HG02798 (cell line): Measurements from ENCODE around the gene VPS13D.
"Not testable (repeated sequence)": the region's sequence is repeated elsewhere in the genome, so short reads cannot be mapped to it uniquely, and the experiment has no call there.

ENCODE experiments used
- ATAC-seq: cut with Tn5 transposase; IDR thresholded peaks from one replicate; pipeline ENCODE4 v1.9.1; 2021; ENCODE audit warnings: mild to moderate bottlenecking; ENCODE audit not compliant: unreplicated experiment, poor library complexity

The VPS13D gene

GRCh38 chr1:12456979-12457378 lies 227.1 kb downstream of the VPS13D start:
- ATAC-seq = no peak

- ATAC-seq = no peak
These were observed 227.9 kb downstream of the VPS13D start for GRCh38 chr1:12457771-12458170.

DNA sequence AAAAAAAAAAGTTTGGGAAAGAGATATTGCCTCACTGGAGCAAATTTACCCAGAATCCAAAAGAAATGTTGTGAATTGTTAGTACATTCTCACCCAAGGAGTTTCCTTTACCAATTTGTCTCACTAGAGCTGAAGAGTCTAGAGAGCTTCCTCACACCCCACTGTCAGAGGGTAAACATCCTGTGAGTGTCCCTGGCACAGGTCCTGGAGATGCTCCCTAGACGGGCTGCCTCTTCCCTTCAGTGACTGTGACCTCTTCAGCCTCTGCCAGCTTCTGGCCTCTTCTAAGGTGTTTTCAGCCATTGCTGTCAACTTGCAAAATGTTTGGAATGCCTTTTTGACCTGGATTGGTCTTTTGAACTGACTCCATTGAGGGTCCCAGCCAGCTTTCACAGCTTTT lies 228.7 kb downstream of the VPS13D start:
- ATAC-seq = no peak

DNA sequence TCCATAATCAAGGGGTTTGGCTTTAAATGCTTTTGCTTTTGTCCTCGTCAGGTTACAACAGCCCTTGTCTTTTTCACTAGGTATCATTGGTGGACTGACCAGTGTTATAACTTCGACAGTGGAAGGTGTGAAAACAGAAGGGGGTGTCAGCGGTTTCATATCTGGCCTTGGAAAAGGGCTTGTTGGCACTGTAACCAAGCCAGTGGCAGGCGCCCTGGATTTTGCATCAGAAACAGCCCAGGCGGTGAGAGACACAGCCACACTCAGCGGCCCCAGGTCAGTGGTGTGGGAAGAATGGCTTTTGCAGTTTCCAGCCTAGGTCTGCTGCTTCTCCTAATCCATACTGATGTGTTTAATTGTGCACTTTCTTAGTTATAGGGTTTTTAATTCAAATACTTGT lies 230.3 kb downstream of the VPS13D start:
- no peak for ATAC-seq

DNA sequence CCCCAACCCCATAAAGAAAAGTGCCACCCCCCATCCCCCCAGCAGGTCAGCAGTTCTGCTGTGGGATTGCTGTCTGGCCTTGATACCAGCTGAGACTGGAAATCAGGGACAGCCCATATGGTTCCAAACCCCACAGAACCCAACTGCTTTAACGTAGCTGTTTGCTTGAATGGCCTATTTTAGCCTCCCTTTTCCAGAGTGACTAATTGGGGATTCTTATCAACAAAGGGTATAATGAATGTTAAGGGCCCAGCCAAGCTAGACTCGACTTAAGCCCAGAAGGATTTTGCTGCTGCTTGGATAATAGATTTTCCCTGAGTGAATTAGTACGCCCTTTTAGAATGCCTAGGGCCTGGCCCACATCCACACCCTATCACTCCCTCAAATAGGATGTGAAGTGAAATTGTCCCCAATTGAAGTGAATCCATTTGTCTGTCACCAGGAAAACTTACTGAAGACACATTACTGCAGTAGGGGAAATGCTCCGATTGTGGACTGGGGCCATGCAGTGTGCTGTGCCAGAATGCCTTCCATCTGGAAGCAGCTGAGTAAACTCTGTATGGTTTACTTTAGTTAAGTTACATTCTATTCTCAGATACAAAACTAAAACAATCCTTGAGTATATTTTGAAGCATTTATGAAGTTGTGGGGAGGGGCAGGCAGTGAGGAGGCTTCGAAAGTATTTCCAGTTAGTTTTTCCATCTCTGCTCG lies 231.2 kb downstream of the VPS13D start:
- no peak for ATAC-seq

DNA sequence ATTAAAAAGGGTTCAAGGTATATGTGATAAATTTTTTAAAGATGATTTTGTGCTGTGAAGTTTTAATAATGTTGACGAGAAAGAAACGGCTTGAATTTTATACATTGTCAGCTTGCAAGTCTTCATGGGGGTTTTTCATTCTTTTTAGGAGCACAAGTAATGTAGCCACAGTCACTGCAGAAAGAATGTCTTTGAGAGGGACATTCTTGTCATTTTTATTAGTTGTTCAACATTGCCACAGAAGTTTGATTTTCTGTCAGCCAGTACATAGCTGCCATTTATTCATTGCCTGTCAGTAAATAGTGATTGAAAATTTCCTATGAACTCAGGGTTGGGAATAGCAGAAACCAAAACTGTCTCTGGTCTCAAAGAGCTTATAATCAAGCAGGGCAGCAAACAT lies 231.9 kb downstream of the VPS13D start:
- no peak for ATAC-seq

DNA sequence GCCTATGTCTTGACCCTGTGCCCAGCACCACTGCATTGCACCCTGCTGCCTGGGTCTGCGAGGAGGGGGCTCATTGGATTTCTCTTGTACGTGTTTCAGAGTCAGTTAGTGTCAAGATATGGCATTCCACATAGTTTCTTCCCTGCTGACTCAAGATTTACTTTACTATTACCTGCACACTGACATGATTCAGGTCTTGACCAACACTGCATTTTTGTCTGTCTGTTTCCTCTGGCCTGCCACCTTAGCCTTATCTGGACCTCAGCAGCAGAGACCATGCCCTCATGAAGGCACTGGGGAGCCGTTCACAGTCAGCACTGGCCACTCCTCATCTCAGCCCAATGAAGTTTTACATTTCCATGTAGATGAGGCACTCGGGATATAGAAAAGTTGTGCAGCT lies 232.8 kb downstream of the VPS13D start:
- ATAC-seq = no peak

- ATAC-seq = no peak
These were observed 234.2 kb downstream of the VPS13D start for GRCh38 chr1:12464045-12464461.

DNA sequence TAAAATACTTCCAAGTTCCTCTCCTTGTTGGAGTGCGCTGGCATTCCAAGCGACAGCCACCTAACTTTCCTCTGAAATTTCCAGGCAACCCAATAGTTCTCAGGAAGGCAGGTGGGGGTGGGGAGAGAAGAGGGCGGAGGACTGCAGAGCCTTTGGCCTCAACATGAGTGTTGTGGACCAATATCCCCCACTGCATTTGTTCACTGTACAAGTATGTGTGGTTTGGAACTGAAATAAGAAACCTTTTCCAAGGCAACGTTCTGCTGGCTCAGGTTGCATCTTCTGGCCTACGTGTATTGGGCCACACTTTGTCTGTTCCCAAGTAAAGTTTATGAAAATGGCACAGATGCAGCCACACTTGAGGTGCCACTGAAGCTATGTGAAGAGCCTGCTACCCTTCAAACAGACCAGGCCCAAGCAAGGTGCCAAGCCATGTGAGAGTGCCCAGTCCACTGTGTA lies 234.8 kb downstream of the VPS13D start:
- ATAC-seq = no peak

- ATAC-seq = no peak
These were observed 235.3 kb downstream of the VPS13D start for GRCh38 chr1:12465126-12465525.

- ATAC-seq = no peak
These were observed 237.0 kb downstream of the VPS13D start for GRCh38 chr1:12466816-12467215.

GRCh38 chr1:12467570-12468286 lies 237.9 kb downstream of the VPS13D start:
- no peak for ATAC-seq

DNA sequence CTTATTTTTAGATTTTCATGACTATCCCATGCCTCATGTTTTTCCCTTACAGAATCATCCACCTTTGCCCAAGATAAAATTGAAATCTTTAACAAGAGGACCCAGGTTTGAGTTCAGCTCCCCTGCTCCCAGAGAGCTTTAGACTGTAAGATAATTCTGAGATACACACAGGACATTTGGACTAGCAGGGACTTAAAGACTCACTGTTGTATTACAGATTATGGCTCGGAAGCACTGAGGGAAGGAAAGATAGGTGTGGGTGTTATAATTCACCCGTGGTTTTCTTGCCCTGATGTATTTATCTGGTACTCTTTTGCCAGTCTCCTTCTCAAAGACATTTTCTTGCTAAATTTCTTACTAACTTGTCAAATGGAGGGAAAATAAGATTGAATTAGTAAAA lies 238.5 kb downstream of the VPS13D start:
- no peak for ATAC-seq

DNA sequence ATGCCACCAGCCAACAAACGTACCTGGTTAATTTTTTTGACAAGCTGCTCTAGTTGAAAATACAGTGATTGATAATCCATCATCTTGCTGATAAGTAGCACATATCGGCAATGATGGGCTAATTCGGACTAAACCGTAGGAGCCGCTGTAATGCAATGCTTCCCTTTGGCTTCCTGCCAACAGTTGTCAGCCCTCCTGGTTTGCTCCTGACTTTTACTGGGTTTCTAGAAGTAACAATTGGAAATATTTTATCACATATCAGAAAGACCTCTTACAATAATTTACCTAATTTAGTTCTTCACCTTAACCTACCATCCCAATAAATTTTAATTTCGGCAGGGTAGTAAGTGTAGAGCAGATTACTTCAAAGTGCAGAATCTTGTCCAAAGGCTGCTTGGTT lies 239.7 kb downstream of the VPS13D start:
- ATAC-seq = no peak

- no peak for ATAC-seq
These were observed 240.2 kb downstream of the VPS13D start for GRCh38 chr1:12469990-12470389.

DNA sequence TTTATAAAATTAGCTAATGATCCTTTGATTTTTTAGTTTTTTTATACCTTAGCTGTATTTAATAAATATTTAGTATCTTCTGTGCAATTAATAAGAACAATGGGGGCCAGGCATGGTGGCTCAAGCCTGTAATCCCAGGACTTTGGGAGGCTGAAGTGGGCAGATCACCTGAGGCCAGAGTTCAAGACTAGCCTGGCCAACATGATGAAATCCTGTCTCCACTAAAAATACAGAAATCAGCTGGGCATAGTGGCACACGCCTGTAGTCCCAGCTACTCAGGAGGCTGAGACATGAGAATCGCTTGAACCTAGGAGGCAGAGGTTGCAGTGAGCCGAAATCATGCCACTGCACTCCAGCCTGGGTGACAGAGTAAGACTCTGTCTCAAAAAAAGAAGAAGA lies 241.1 kb downstream of the VPS13D start:
- ATAC-seq = not testable (repeated sequence)

GRCh38 chr1:12472156-12472797 lies 242.4 kb downstream of the VPS13D start:
- ATAC-seq = no peak

GRCh38 chr1:12472798-12473551 lies 243.1 kb downstream of the VPS13D start:
- no peak for ATAC-seq

- ATAC-seq = no peak
These were observed 243.9 kb downstream of the VPS13D start for GRCh38 chr1:12473596-12474362.

- ATAC-seq = no peak
These were observed 245.3 kb downstream of the VPS13D start for GRCh38 chr1:12475101-12475500.
